Esophagus muscularis mucosa (tissue), 4 donors: ENCODE measurements around the gene GPS1. TPM values are rescaled to one million over a fixed set of nuclear protein-coding genes. Genes with fewer than 3 reads are reported as not detected.

Experiments
- DNase-seq: peaks from one replicate; pipeline ENCODE4 v3.0.0-alpha.2; 2017; ENCODE audit errors: extremely low spot score
- H3K27ac ChIP-seq, 4 donors: fragments of 200-600 bp; sonication (generic); replicated peaks in 1 of 4; 1 replicate in 3 of 4; 2 replicates in 1 of 4; pipeline ENCODE4 v1.5.1; 2016 to 2019; ENCODE audit warnings: mild to moderate bottlenecking in 1 of 4
- H3K27me3 ChIP-seq, 4 donors: fragments of 200-600 bp; sonication (generic); one replicate each; pipeline versions ENCODE4 v1.5.1 to v1.6.0; 2016 to 2019
- H3K36me3 ChIP-seq, 4 donors: fragments of 200-600 bp; sonication (generic); one replicate each; pipeline ENCODE4 v1.5.1; 2016 to 2019
- H3K4me1 ChIP-seq, 4 donors: fragments of 200-600 bp; sonication (generic); one replicate each; pipeline ENCODE4 v1.5.1; 2016 to 2019
- H3K4me3 ChIP-seq, 4 donors: fragments of 200-600 bp; sonication (generic); 1 replicate in 2 of 4; 2 replicates in 2 of 4; pipeline ENCODE4 v1.5.1; 2016 to 2019; ENCODE audit warnings: mild to moderate bottlenecking in 4 of 4, moderate library complexity in 1 of 4
- H3K9me3 ChIP-seq, 4 donors: fragments of 200-600 bp; sonication (generic); 1 replicate in 3 of 4; 2 replicates in 1 of 4; pipeline ENCODE4 v1.5.1; 2016 to 2019
- EP300 ChIP-seq: sonication (generic); formaldehyde crosslinking; IDR thresholded peaks from one replicate; pipeline ENCODE4 v1.6.1; 2017; ENCODE audit warnings: antibody characterized with exemption
- POLR2A ChIP-seq: fragments of 450-650 bp; IDR thresholded peaks from one replicate; pipeline ENCODE4 v1.6.1; 2017; ENCODE audit warnings: antibody characterized with exemption, moderate library complexity, mild to moderate bottlenecking, low read depth
- POLR2AphosphoS5 ChIP-seq, 2 donors: sonication (generic); formaldehyde crosslinking; IDR thresholded peaks; one replicate each; pipeline ENCODE4 v1.6.1; 2017; ENCODE audit warnings: antibody characterized with exemption in 2 of 2
- WGBS: methylation state at CpG from one replicate; pipeline ENCODE4 v1.1.5; 2018; 5-methylcytosine and 5-hydroxymethylcytosine counted together
- intact Hi-C: fragments of 100-400 bp; cut with DNase I; formaldehyde crosslinking; loops from one replicate; pipeline ENCODE4 v1.15.1; 2023
- total RNA-seq, 4 donors: library from RNA; depleted of rRNA; stranded (reverse); fragments of >200 nt; gene quantifications; one replicate each; pipeline versions ENCODE4 v1.1.0 to v1.2.1, GENCODE V29; 2016
- TF ChIP-seq, protein P1 (sequence below), 3 experiments: fragments of 200-600 bp in 2 of 3; fragments of 450-650 bp in 1 of 3; sonication (generic) in 2 of 3; IDR thresholded peaks; one replicate each; pipeline ENCODE4 v1.5.1; 2017 to 2019; ENCODE audit warnings: antibody characterized with exemption in 3 of 3, mild to moderate bottlenecking in 2 of 3, moderate library complexity in 1 of 3

GPS1 gene
- total RNA-seq, 4 donors from 2014 or later = 64.4 to 108 (median 85.4) TPM

DNA sequence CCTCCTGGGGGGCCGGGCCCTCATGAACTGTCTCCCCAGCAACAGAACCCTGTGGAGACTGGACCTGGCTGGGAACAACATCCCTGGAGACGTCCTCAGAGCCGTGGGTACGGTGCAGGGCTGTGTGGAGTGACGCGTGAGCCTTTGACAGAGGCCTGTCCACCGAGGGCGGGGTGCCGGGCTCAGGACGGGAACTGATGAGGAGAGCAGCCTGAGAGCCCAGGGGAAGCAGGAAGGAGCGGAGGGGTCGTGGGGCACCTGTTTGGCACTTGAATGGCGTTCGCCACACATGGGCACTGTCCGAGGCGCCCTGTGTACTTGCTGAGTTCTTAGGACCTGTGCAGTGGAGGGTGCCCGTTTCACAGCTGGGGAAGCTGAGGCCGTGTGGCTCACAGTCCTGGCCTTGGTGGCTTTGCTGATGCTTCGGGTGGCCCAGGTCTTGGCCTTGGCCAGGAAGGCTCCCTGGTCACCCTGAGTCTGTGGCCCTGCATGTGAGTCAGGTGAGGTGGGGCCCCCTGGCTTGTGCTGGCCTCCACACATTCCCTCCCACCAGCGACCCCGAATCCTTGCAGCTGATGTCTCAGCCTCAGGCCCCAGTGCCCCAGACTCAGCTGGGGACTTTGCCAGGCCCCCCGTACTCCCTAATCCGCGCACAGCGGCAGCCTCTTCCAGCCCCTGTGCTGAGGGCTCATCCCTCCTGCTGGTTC is 26.1 kb upstream of the GPS1 start:
- no peak overlapping the region for H3K4me3 ChIP-seq
- intact Hi-C loops = no loop called here
- WGBS = 90% methylated on average over 25 of the region's 25 CpGs
- no peak for DNase-seq
- H3K27ac ChIP-seq = no peak overlapping the region
- peaks cover 26 to 48% (median 40%) of the 10 kb centered on the region in 4 donors for H3K4me1 ChIP-seq
- TF ChIP-seq POLR2A = no peak
- TF ChIP-seq EP300 = no peak
- TF ChIP-seq, protein P1, sequence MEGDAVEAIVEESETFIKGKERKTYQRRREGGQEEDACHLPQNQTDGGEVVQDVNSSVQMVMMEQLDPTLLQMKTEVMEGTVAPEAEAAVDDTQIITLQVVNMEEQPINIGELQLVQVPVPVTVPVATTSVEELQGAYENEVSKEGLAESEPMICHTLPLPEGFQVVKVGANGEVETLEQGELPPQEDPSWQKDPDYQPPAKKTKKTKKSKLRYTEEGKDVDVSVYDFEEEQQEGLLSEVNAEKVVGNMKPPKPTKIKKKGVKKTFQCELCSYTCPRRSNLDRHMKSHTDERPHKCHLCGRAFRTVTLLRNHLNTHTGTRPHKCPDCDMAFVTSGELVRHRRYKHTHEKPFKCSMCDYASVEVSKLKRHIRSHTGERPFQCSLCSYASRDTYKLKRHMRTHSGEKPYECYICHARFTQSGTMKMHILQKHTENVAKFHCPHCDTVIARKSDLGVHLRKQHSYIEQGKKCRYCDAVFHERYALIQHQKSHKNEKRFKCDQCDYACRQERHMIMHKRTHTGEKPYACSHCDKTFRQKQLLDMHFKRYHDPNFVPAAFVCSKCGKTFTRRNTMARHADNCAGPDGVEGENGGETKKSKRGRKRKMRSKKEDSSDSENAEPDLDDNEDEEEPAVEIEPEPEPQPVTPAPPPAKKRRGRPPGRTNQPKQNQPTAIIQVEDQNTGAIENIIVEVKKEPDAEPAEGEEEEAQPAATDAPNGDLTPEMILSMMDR (IDR thresholded peaks at IDR 0.05) = no peak
- no peak for TF ChIP-seq POLR2AphosphoS5 (IDR thresholded peaks at IDR 0.05)
- no peaks in the 10 kb centered on the region for H3K9me3 ChIP-seq
- H3K36me3 ChIP-seq = peaks cover 0 to 30% (median 16%) of the 10 kb centered on the region in 4 donors
- H3K27me3 ChIP-seq = peaks cover 0 to 5% (median 0%) of the 10 kb centered on the region in 4 donors

DNA sequence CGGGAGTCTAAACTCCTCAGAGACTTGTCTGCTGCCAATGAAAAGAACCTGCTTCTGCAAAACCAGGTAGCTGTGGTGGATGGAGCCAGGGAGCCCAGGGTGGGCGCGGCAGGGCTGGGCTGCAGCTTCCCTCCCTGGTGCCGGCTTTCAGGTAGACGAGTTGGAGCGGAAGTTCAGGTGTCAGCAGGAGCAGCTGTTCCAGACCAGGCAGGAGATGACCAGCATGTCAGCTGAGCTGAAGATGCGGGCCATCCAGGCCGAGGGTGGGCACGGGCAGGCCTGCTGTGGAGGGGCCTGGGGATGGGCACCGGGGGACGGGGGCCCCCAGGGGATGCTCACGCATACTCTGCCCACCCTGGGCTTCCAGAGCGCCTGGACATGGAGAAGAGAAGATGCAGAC is 23.5 kb upstream of the GPS1 start:
- peaks cover 0 to 30% (median 16%) of the 10 kb centered on the region in 4 donors for H3K36me3 ChIP-seq
- H3K4me3 ChIP-seq = no peak overlapping the region
- no peaks in the 10 kb centered on the region for H3K9me3 ChIP-seq
- peaks cover 0 to 18% (median 6%) of the 10 kb centered on the region in 4 donors for H3K27me3 ChIP-seq
- TF ChIP-seq POLR2A (no peak), EP300 (no peak), POLR2AphosphoS5 (IDR thresholded peaks at IDR 0.05) (no peak)
- TF ChIP-seq, protein P1 (IDR thresholded peaks at IDR 0.05) = no peak
- no peak for DNase-seq
- H3K27ac ChIP-seq = no peak overlapping the region
- WGBS = 97% methylated on average over 8 of the region's 13 CpGs
- intact Hi-C loops = no loop called here
- peaks cover 27 to 45% (median 37%) of the 10 kb centered on the region in 4 donors for H3K4me1 ChIP-seq

DNA sequence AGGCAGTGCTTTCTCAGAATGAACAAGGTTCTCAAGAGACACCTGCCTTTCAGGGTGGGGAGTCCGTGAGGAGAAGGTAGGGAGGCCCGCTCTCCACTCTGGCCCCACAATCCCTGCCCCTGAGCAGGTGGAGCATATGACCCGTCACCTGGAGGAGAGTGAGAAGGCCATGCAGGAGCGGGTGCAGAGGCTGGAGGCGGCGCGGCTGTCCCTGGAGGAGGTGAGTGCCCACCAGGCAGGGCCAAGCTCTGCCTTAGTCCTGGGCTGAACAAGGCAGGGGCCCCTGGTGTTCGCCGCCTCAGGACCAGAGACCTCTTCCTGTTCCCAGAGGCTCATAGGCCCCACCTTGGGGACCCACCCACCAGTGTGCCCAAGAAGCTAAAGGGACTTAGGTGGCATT is 22.7 kb upstream of the GPS1 start:
- H3K27me3 ChIP-seq = peaks cover 0 to 18% (median 6%) of the 10 kb centered on the region in 4 donors
- no peak for DNase-seq
- no peaks in the 10 kb centered on the region for H3K9me3 ChIP-seq
- peaks cover 0 to 30% (median 16%) of the 10 kb centered on the region in 4 donors for H3K36me3 ChIP-seq
- TF ChIP-seq, protein P1 (IDR thresholded peaks at IDR 0.05) = no peak
- no peak for TF ChIP-seq POLR2A
- TF ChIP-seq EP300 = no peak
- TF ChIP-seq POLR2AphosphoS5 (IDR thresholded peaks at IDR 0.05) = no peak
- no CpG with 5 or more reads among the region's 9 CpGs for WGBS
- peaks cover 20 to 38% (median 31%) of the 10 kb centered on the region in 4 donors for H3K4me1 ChIP-seq
- H3K4me3 ChIP-seq = no peak overlapping the region
- no peak overlapping the region for H3K27ac ChIP-seq
- intact Hi-C loops = no loop called here

DNA sequence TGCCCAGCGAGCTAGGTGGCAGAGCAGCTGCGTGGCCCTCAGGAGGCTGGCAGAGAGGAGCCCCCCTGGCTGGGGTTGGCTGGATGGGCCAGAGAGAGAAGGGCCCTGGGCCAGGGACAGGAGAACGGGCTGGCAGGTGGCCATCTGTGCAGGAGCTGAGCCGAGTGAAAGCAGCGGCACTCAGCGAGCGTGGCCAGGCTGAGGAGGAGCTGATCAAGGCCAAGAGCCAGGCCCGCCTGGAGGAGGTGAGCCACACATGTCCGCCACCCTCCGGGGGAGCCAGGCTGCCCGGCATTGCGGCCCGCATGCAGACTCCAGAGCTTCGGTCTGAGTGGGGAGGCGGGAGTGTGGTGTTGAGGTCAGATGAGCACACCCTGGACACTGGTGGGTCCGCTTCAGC is 22.3 kb upstream of the GPS1 start:
- WGBS = 85% methylated on average over 9 of the region's 16 CpGs
- Histone ChIP-seq H3K9me3 (no peaks in the 10 kb centered on the region), H3K27me3 (peaks cover 0 to 18% (median 6%) of the 10 kb centered on the region in 4 donors), H3K4me1 (peaks cover 17 to 33% (median 27%) of the 10 kb centered on the region in 4 donors), H3K4me3 (no peak overlapping the region), H3K27ac (no peak overlapping the region), H3K36me3 (peaks cover 0 to 30% (median 16%) of the 10 kb centered on the region in 4 donors)
- intact Hi-C loops = no loop called here
- TF ChIP-seq, protein P1 (IDR thresholded peaks at IDR 0.05) = no peak
- TF ChIP-seq EP300 (no peak), POLR2AphosphoS5 (IDR thresholded peaks at IDR 0.05) (no peak), POLR2A (no peak)
- no peak for DNase-seq
